Stimulated activated naive CD8-positive, alpha-beta T cell treated with anti-CD3 and anti-CD28 coated beads, Interleukin-15, Interleukin-2, amounts not matched to agents 100 U/mL and 50 U/mL, for 24 hours (primary cell): Measurements from ENCODE around the gene AOC2.
"Not testable (repeated sequence)": the region's sequence is repeated elsewhere in the genome, so short reads cannot be mapped to it uniquely, and the experiment has no call there.

ENCODE experiments used
- ATAC-seq: fragments of 150-1000 bp; cut with Tn5 transposase; one replicate; pipeline ENCODE4 v1.10.0; 2021
- DNase-seq: peaks from one replicate; pipeline ENCODE4 v3.0.0; 2021

AOC2 gene

GRCh38 chr17:42853968-42854790 lies 9.8 kb downstream of the AOC2 start:
- ATAC-seq (no peak), DNase-seq (no peak)

GRCh38 chr17:42855048-42855596 lies 10.7 kb downstream of the AOC2 start:
- no peak for ATAC-seq
- no peak for DNase-seq

- not testable (repeated sequence) for DNase-seq, ATAC-seq
These were observed 11.7 kb downstream of the AOC2 start for GRCh38 chr17:42856093-42856492.

- ATAC-seq, DNase-seq: not testable (repeated sequence)
These were observed 12.1 kb downstream of the AOC2 start for GRCh38 chr17:42856516-42856915.

GRCh38 chr17:42857389-42857788 lies 13.0 kb downstream of the AOC2 start:
- DNase-seq (no peak), ATAC-seq (no peak)

- ATAC-seq (no peak), DNase-seq (no peak)
These were observed 21.3 kb downstream of the AOC2 start for GRCh38 chr17:42865638-42866094.

- DNase-seq = no peak
- no peak for ATAC-seq
These were observed 21.8 kb downstream of the AOC2 start for GRCh38 chr17:42866216-42866615.

- no peak for DNase-seq
- ATAC-seq = no peak
These were observed 22.5 kb downstream of the AOC2 start for GRCh38 chr17:42866631-42867575.

- DNase-seq, ATAC-seq: not testable (repeated sequence)
These were observed 23.4 kb downstream of the AOC2 start for GRCh38 chr17:42867694-42868261.

- no peak for DNase-seq
- ATAC-seq = no peak
These were observed 24.0 kb downstream of the AOC2 start for GRCh38 chr17:42868338-42868737.

GRCh38 chr17:42871647-42872046 lies 27.3 kb downstream of the AOC2 start:
- ATAC-seq (no peak), DNase-seq (no peak)

GRCh38 chr17:42872251-42872965 lies 28.0 kb downstream of the AOC2 start:
- ATAC-seq = no peak

GRCh38 chr17:42873315-42873714 lies 28.9 kb downstream of the AOC2 start:
- no peak for ATAC-seq
- no peak for DNase-seq

More at GRCh38 chr17:42872251-42872965, 28.0 kb downstream of the AOC2 start:
- no peak for DNase-seq

GRCh38 chr17:42873932-42874695 lies 29.7 kb downstream of the AOC2 start:
- ATAC-seq, DNase-seq: not testable (repeated sequence)

- ATAC-seq = no peak
These were observed 32.7 kb downstream of the AOC2 start for GRCh38 chr17:42877037-42877436.

GRCh38 chr17:42878123-42878880 lies 33.9 kb downstream of the AOC2 start:
- DNase-seq = no peak

More at GRCh38 chr17:42877037-42877436, 32.7 kb downstream of the AOC2 start:
- no peak for DNase-seq

GRCh38 chr17:42878924-42879595 lies 34.7 kb downstream of the AOC2 start:
- ATAC-seq (no peak), DNase-seq (no peak)

More at GRCh38 chr17:42878123-42878880, 33.9 kb downstream of the AOC2 start:
- ATAC-seq = no peak

GRCh38 chr17:42879596-42879985 lies 35.2 kb downstream of the AOC2 start:
- ATAC-seq (no peak), DNase-seq (no peak)

GRCh38 chr17:42880776-42881310 lies 36.5 kb downstream of the AOC2 start:
- DNase-seq = no peak
- no peak for ATAC-seq
